H1 (cell line): ENCODE data around the gene BUB1B. TPM values are rescaled to one million over a fixed set of nuclear protein-coding genes. Genes with fewer than 3 reads are reported as not detected.

Experiments used
- BACH1 ChIP-seq: IDR thresholded peaks from 2 replicates; pipeline ENCODE4 v1.6.1; 2012; ENCODE audit warnings: low read length, improper control_type of control experiment
- GTF2F1 ChIP-seq: IDR thresholded peaks from 2 replicates; pipeline ENCODE4 v1.6.1; 2012; ENCODE audit warnings: low read depth, low read length, improper control_type of control experiment, borderline replicate concordance
- KDM4A ChIP-seq: IDR thresholded peaks from one replicate; pipeline ENCODE4 v1.7.1; 2012; ENCODE audit warnings: low read depth, mild to moderate bottlenecking, moderate library complexity, low read length, inconsistent platforms; ENCODE audit not compliant: severe bottlenecking
- POLR2A ChIP-seq, 2 experiments: IDR thresholded peaks; 1 replicate in 1 of 2; 2 replicates in 1 of 2; pipeline ENCODE4 v1.6.1; 2011; ENCODE audit warnings: low read depth in 2 of 2, low read length in 2 of 2, mild to moderate bottlenecking in 2 of 2; ENCODE audit errors: control extremely low read depth in 1 of 2
- SIX5 ChIP-seq: IDR thresholded peaks from 2 replicates; pipeline ENCODE4 v1.6.1; 2011; ENCODE audit warnings: mild to moderate bottlenecking, low read depth, low read length
- TEAD4 ChIP-seq: IDR thresholded peaks from 2 replicates; pipeline ENCODE4 v1.6.1; 2012; ENCODE audit warnings: low read depth, low read length, inconsistent platforms, mixed read lengths
- ZNF274 ChIP-seq: IDR thresholded peaks from 2 replicates; pipeline ENCODE4 v1.7.0; 2012; ENCODE audit warnings: low read length, borderline replicate concordance; ENCODE audit errors: extremely low read depth
- polyA plus RNA-seq, 7 experiments: library from polyadenylated mRNA; depleted of rRNA in 3 of 7; stranded (reverse) in 5 of 7; unstranded in 2 of 7; fragments of >200 nt in 5 of 7; fragments of 200-250 nt in 2 of 7; gene quantifications; 1 replicate in 5 of 7; 2 replicates in 1 of 7; 4 replicates in 1 of 7; pipeline versions ENCODE4 v1.2.1 to v1.2.3, GENCODE V29; 2011 to 2013; ENCODE audit warnings: missing spikeins in 2 of 7, mixed read lengths in 2 of 7
- total RNA-seq: library from RNA; stranded (reverse); fragmentation: NEBNext Ultra II Directional; extraction: Animal tissue kit (Norgen Biotek cat#: 25700); gene quantifications from 2 replicates; pipeline ENCODE4 v1.2.1, GENCODE V29; 2021

The BUB1B gene
- total and polyA plus RNA-seq, 2 of the 8 experiments (the other 6 are each of a cell fraction or from before 2014, with no cell fraction given): 48.9 to 144 TPM

DNA sequence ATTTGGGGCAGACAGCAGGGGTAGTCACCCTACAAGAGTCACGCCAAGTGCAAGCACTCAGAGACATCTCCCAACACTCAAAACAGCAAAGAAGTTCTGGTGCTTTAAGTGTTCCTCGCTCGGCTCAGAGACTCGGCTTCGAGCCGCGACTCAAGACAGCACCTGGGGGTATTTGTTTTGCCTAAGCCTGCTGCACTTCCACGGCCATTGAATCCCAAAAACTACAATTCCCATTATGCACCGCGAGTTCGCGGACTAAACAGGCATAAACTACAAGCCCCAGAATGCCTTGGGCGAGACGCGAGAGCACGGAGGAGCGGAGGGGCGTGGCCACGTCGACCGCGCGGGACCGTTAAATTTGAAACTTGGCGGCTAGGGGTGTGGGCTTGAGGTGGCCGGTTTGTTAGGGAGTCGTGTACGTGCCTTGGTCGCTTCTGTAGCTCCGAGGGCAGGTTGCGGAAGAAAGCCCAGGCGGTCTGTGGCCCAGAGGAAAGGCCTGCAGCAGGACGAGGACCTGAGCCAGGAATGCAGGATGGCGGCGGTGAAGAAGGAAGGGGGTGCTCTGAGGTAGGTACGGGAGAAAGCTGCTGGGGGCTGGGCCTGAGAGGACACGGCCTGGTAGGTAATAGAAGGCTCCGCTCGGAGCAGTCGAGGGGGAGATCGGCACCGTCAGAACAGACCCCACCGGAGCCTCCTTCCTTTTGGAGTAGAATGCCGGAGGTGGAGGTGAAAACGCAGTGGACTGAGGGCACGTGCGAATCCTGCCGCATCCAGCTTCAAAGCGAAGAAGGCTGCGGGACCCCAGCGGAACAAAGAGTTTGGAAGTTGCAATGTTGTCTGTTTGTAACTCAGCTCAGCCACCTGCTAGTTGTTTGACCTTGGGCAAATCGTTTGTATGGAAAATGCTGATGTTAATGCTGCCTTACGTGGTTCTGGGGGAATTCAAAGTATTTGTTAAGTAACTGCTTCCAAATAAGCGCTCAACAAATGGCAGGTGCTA lies at the start of gene BUB1B (continued):
- TF ChIP-seq GTF2F1 (no peak), KDM4A (peak; percentile 56), TEAD4 (peak; percentile 73), BACH1 (no peak), ZNF274 (no peak), SIX5 (peak; percentile 98), POLR2A (IDR thresholded peaks at IDR 0.05; ENCODE audit: control extremely low read depth in 1 of 2, low read depth in 2 of 2, low read length in 2 of 2) (peak; percentile 64 to 90)
- TF ChIP-seq, all 59 proteins: peak for 22
